ENCODE data around the gene TIAM2. TPM values are rescaled to one million over a fixed set of nuclear protein-coding genes. Genes with fewer than 3 reads are reported as not detected.

Gene TIAM2
- total and polyA plus RNA-seq, 9 of the 15 experiments (the other 6 are each of a cell fraction or from before 2014, with no cell fraction given): 0.73 to 6.5 (median 4.3) TPM

DNA sequence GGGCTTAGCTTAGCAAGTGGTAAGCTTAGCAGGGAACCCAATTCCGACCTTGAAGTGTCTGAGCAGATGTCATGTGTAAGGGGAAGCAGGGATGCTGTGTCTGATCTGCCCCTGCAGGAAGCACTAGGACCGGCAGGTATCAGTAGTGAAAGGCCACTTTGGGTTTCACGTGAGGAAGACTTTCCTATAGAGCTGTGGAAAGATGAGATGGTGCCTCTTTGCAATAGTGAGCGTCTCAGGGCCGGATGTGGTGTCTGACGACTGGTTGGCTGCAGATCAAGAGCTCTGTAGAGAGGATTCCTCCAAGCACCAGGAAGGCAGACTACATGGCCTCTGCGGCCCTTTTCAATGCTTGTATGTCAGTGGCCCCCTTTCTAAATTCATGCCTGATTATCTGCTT, 98.3 kb downstream of the TIAM2 start (continued):
- TF ChIP-seq, protein P1, sequence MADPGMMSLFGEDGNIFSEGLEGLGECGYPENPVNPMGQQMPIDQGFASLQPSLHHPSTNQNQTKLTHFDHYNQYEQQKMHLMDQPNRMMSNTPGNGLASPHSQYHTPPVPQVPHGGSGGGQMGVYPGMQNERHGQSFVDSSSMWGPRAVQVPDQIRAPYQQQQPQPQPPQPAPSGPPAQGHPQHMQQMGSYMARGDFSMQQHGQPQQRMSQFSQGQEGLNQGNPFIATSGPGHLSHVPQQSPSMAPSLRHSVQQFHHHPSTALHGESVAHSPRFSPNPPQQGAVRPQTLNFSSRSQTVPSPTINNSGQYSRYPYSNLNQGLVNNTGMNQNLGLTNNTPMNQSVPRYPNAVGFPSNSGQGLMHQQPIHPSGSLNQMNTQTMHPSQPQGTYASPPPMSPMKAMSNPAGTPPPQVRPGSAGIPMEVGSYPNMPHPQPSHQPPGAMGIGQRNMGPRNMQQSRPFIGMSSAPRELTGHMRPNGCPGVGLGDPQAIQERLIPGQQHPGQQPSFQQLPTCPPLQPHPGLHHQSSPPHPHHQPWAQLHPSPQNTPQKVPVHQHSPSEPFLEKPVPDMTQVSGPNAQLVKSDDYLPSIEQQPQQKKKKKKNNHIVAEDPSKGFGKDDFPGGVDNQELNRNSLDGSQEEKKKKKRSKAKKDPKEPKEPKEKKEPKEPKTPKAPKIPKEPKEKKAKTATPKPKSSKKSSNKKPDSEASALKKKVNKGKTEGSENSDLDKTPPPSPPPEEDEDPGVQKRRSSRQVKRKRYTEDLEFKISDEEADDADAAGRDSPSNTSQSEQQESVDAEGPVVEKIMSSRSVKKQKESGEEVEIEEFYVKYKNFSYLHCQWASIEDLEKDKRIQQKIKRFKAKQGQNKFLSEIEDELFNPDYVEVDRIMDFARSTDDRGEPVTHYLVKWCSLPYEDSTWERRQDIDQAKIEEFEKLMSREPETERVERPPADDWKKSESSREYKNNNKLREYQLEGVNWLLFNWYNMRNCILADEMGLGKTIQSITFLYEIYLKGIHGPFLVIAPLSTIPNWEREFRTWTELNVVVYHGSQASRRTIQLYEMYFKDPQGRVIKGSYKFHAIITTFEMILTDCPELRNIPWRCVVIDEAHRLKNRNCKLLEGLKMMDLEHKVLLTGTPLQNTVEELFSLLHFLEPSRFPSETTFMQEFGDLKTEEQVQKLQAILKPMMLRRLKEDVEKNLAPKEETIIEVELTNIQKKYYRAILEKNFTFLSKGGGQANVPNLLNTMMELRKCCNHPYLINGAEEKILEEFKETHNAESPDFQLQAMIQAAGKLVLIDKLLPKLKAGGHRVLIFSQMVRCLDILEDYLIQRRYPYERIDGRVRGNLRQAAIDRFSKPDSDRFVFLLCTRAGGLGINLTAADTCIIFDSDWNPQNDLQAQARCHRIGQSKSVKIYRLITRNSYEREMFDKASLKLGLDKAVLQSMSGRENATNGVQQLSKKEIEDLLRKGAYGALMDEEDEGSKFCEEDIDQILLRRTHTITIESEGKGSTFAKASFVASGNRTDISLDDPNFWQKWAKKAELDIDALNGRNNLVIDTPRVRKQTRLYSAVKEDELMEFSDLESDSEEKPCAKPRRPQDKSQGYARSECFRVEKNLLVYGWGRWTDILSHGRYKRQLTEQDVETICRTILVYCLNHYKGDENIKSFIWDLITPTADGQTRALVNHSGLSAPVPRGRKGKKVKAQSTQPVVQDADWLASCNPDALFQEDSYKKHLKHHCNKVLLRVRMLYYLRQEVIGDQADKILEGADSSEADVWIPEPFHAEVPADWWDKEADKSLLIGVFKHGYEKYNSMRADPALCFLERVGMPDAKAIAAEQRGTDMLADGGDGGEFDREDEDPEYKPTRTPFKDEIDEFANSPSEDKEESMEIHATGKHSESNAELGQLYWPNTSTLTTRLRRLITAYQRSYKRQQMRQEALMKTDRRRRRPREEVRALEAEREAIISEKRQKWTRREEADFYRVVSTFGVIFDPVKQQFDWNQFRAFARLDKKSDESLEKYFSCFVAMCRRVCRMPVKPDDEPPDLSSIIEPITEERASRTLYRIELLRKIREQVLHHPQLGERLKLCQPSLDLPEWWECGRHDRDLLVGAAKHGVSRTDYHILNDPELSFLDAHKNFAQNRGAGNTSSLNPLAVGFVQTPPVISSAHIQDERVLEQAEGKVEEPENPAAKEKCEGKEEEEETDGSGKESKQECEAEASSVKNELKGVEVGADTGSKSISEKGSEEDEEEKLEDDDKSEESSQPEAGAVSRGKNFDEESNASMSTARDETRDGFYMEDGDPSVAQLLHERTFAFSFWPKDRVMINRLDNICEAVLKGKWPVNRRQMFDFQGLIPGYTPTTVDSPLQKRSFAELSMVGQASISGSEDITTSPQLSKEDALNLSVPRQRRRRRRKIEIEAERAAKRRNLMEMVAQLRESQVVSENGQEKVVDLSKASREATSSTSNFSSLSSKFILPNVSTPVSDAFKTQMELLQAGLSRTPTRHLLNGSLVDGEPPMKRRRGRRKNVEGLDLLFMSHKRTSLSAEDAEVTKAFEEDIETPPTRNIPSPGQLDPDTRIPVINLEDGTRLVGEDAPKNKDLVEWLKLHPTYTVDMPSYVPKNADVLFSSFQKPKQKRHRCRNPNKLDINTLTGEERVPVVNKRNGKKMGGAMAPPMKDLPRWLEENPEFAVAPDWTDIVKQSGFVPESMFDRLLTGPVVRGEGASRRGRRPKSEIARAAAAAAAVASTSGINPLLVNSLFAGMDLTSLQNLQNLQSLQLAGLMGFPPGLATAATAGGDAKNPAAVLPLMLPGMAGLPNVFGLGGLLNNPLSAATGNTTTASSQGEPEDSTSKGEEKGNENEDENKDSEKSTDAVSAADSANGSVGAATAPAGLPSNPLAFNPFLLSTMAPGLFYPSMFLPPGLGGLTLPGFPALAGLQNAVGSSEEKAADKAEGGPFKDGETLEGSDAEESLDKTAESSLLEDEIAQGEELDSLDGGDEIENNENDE (IDR thresholded peaks at IDR 0.05; ENCODE audit: low read depth, low read length): no peak
- no peak for TF ChIP-seq LCOR (CRISPR knock-in tag; IDR thresholded peaks at IDR 0.05)
- TF ChIP-seq, protein P2, sequence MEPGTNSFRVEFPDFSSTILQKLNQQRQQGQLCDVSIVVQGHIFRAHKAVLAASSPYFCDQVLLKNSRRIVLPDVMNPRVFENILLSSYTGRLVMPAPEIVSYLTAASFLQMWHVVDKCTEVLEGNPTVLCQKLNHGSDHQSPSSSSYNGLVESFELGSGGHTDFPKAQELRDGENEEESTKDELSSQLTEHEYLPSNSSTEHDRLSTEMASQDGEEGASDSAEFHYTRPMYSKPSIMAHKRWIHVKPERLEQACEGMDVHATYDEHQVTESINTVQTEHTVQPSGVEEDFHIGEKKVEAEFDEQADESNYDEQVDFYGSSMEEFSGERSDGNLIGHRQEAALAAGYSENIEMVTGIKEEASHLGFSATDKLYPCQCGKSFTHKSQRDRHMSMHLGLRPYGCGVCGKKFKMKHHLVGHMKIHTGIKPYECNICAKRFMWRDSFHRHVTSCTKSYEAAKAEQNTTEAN (CRISPR knock-in tag; IDR thresholded peaks at IDR 0.05): no peak
- no peak for TF ChIP-seq NFE2 (IDR thresholded peaks at IDR 0.05; ENCODE audit: low read depth)
- TF ChIP-seq, protein P3, sequence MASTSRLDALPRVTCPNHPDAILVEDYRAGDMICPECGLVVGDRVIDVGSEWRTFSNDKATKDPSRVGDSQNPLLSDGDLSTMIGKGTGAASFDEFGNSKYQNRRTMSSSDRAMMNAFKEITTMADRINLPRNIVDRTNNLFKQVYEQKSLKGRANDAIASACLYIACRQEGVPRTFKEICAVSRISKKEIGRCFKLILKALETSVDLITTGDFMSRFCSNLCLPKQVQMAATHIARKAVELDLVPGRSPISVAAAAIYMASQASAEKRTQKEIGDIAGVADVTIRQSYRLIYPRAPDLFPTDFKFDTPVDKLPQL (IDR thresholded peaks at IDR 0.05; ENCODE audit: extremely low read depth, insufficient read length): no peak
- no peak for TF ChIP-seq ZBTB17 (CRISPR knock-in tag; IDR thresholded peaks at IDR 0.05)
- TF ChIP-seq MBD2 (IDR thresholded peaks at IDR 0.05; ENCODE audit: borderline replicate concordance, low read depth): no peak
- TF ChIP-seq EGR1 (conservative IDR thresholded peaks at IDR 0.05): no peak

All from K562 (cell line).